Fibroblast of skin of left quadriceps (primary cell): ENCODE measurements around the gene HOXB8.

ENCODE experiments used
- DNase-seq, 2 experiments: peaks; one replicate each; pipeline ENCODE4 v3.0.0-alpha.2; 2013; ENCODE audit warnings: low read depth in 2 of 2

Gene HOXB8

GRCh38 chr17:48637323-48638260 lies 22.5 kb upstream of the HOXB8 start:
- DNase-seq: peak; percentile 82

DNA sequence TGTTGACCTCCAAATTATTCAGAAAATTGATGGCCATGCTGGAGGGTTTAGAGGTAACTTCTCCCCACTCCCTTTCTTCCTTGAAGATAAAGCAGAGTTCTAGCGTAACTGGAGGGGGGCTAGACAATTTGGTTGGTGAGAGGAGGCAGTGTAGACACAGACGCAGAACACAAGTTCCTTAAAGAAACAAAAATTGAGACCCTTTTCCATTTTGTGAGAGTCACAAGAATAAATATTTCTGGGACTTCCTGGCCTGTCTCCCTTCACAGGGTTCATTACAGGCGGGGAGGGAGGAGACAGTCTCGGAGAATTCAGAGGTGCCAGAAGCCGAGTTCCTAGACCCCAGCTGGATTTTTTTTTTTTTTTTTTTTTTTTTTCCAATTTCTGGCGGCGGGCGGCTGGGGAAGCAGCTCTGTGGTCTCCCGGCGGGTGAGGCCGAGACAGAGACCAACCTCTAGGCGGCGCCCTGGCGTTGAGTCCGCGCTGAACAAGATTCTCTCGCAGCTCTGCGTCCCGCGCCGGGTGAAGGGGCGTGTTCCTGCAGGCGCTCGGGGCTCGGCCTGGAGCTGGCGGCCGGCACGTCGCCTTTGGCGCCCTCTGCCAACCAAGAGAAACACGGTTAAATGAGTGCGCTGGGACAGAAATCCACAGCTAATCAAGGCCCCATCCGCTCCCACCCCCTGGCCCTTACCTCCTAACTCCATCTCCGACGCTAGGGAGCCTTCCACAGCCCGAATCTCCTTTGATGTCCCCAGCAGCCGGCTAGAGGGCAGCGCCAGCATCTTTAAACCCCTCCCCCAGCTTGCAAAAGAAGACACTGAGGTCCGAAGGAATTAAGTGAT lies 21.3 kb upstream of the HOXB8 start:
- DNase-seq: no peak

- no peak for DNase-seq
Measured at GRCh38 chr17:48634493-48635208, 19.6 kb upstream of the HOXB8 start.

DNA sequence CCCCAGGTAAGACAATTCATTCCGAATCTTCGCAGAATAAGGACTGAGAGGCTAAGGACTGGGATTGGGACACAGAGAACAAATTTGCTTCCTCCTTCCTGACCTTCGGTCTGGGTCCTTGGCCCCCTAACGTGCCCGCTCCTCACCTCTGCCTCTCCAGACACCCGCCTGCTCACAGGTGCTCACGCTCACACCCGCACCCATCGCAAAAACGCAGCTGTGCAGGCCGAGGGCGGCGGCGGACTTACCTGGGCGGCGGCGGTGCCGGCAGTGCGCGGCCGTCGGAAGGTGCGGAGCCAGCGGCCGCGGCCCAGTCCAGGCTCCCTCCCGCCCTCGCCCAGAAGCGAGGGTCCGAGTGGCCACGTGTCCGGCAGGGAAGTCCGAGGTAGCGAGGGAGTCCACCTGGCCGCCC lies 18.2 kb upstream of the HOXB8 start:
- DNase-seq: no peak

GRCh38 chr17:48632579-48633265 lies 17.6 kb upstream of the HOXB8 start:
- DNase-seq: no peak

DNA sequence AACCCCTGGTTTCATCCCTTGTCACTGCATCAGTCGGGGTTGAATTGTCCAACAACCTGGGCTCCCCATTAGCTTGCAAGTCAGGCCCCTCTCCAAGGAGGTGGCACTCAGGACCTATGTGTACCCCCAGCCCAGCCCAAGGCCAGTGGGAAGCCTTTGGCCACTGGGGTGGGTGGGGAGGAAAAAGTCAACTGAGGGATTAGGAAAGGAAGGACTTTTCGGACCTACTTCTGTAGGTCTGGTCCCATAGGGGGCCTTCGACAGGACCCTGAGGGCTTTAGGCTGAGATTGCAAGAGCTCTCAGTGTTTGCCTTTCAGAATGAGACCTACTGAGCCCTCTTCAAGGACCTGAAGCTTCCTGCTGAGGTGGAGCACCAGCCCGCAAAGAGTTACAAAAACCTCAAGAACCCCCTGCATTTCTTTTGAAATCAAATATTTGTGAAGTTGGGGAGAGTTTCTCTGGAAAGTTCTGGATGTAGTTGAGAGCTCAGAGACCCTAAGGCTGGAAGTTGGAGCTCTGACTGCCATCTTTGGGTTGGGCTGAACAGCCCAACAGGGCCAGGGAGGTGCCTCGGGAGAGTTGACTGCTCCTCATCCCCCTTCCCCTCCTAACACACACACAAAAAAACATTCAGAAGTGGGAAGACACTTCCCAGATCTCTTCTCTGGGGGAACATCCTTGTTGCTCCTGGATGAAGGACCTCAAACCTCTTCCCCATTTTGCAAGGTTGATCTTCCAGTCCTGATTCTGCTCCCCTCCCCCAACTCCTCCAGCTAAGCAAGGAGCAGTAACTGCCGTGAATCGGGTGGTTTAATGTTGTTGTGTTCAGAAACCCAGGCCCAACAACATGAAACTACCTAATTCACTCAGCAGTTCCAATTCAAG lies 16.8 kb upstream of the HOXB8 start:
- DNase-seq: no peak

DNA sequence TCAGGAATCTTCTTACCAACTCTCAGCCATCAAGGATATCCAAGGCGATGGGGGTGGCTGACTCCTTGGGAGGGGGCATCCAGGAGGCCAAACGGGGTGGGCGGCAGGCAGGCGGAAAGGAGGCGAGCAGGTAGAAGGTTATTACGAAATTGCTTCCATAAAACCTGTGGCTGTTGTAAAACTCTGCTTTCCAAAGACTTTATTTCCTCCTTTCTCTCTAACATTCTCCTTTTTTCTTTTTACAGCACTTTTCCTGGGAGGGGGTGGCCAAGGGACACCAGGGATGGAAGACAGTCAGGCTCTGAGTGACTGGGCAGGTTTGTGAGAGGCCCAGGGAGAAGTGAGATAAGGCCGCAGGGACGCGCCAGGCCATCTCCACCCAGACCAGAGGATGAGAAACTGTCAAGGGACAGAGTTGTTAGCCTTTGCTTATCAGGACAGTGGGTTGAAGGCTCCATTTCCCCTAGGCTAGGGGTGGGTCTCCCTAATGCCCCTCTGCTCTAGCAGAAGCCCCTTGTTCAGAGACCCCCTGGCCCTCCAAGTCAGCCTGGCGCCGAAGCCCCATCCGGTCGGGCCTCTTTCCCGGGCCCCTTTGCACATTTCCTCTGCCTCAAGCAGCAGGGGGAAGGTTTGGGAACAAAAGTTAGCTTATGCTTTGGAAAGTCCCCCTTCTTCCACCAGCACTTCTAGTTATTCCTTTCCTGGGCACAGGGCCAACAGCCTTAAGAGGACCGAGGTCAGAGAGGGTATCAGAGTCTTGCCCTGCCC lies 16.0 kb upstream of the HOXB8 start:
- DNase-seq: no peak

DNA sequence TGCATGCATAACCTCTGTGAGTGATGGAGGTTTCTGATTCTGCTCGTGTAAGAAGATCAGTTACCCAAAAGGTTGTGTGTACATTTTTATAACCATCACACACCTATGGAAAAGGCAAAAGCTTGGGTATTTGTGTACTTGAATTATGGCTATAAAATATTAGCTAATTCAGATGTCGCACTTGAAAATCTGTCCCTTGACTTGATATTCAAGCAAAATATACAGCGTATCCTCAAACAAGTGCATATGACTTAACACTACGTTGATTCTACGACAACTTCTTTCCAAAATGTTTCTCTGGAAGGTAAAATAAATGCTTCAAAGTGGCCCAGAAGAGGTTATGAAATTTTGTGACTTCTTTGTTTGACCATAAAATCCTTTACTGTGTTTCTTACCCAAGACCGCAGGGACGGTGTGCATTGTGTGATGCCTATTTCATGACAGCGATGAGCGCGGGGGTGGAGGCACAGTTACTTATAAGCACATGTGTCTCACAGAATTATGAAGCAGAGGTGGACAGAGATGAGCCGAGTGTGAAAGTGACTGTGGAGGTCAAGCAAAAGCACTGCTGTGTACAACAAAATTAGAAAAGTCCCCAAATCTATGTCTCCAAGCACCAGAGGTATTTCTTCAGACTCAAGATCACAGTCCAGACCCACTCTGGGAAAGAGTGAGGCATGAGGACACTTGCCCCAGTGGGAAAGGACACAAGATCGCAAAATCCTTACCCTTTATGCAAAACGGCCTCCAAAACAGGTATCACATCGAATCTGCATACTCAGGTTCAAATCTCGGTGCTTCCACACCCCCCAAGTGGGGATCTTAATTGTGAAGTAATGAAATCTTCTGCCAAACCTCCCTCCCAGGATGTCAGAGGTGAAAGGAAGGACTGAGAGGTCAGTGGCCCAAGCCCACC lies 15.2 kb upstream of the HOXB8 start:
- no peak for DNase-seq

- no peak for DNase-seq
Measured at GRCh38 chr17:48629411-48629759, 14.3 kb upstream of the HOXB8 start.

GRCh38 chr17:48628649-48629410 lies 13.7 kb upstream of the HOXB8 start:
- DNase-seq: no peak

DNA sequence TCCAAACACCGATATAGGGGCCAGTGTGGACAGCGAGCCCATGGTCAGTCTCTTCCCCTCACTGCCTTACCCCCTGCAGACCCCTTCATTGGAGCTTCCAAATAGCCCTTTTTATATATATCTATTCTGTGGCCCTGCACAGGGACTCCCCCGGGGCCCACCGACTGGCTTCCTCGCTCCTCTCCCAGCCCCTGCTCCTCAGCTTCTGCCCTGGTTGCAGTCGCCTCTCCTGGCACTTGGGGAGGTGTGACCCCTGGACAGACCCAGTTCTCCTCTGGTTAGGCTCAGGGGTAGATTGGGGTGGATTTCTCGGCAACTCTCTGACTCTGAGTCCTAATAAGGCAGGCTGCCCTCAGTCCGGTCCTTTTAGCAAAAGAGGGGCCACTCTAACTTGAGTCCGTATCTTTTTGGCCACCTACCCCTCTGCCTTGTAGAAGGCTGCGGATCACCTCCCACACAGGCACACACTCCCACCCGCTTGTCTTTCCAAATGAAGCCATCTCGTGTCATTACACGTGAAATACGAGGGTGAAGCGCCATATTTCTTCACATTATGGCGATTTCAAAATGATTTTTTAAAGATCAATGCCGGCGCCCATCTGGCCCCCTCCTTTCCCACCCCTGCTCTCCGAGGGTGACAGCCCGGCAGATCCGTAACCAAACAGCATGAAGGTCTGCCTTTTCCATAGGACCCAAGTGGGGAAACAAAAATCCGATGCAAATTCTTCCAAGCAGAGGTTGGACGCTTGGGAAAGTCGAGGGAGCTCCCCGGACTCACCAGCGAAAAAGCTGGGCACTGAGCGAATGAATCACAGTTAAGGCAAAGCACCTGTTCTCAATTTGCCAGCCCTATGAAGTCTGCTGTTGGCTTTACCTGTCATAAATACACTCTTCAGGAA lies 12.8 kb upstream of the HOXB8 start:
- no peak for DNase-seq

- DNase-seq: no peak
Measured at GRCh38 chr17:48627118-48627597, 12.1 kb upstream of the HOXB8 start.

- DNase-seq: no peak
Measured at GRCh38 chr17:48626245-48627117, 11.4 kb upstream of the HOXB8 start, which contains the start of gene HOXB9. Gene HOXB9 (minus strand): TSS chr17:48626358. CDS start chr17:48626269, 89 bp downstream.

GRCh38 chr17:48625495-48626244 lies 10.6 kb upstream of the HOXB8 start:
- no peak for DNase-seq
